NAMALWA (cell line): Measurements from ENCODE around the gene COLEC11.

Experiments
- DNase-seq: peaks from one replicate; pipeline ENCODE4 v3.0.0-alpha.2; 2015; ENCODE audit warnings: low spot score

The COLEC11 gene

GRCh38 chr2:3585261-3586109, 9.4 kb upstream of the COLEC11 start:
- no peak for DNase-seq

DNA sequence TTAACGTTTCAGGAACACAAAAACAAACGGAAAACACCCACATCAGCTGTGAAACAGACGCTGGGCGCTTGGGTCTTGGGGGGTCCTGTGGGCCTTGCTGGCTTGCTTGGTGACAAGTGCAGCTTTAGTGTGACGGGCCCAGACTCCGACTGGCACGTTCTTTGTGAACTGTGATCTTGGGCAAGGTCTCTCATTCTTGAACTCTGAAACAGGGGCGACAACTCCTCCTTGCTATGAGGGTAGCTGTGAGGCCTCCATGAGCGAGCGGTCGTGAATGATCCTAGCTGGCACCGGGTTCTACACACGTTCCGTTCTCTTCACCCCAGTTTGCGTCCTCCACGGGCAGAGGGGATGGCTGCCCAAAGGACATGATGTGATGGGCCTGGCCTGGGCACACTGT, 8.7 kb upstream of the COLEC11 start:
- no peak for DNase-seq

- no peak for DNase-seq
These were observed 7.9 kb upstream of the COLEC11 start for GRCh38 chr2:3587021-3587420.

DNA sequence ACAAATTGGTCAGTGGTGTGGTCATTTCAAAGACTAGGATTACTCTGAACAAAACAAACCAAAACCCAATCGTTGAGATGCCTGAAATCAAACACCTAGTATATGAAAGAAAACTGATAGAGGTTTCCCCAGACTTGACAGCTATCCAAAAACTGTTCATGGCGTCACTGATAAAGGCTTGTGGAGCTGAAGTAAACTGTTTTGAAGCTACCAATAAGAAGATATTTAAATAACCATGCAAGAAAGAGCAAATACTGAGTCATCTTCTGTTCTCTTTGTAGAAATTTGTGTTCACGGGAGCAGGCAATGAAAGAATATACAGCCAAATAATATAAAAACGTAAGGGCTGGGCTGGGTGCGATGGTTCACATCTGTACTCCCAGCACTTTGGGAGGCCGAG, 7.5 kb upstream of the COLEC11 start:
- DNase-seq = no peak

DNA sequence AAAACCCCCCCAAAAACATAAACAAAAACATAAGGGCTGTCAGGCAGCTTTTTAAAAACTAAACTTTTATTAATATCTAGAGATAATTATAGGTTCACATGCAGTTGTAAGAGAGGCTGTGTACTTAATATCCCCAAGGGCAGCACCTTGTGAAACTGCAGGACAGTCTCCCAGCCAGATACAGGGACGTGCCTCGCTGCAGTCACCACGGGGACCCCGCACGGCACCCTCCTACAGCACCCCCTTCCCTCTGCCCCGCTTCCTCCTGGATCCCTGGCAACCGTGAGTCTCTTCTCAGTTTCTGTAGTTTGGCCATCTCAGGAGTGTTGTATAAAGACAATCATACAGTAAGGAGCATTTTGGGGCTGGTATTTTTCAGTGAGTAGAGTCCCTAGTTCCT, 6.8 kb upstream of the COLEC11 start:
- DNase-seq = no peak

- DNase-seq = no peak
These were observed 5.8 kb upstream of the COLEC11 start for GRCh38 chr2:3589086-3589485.

DNA sequence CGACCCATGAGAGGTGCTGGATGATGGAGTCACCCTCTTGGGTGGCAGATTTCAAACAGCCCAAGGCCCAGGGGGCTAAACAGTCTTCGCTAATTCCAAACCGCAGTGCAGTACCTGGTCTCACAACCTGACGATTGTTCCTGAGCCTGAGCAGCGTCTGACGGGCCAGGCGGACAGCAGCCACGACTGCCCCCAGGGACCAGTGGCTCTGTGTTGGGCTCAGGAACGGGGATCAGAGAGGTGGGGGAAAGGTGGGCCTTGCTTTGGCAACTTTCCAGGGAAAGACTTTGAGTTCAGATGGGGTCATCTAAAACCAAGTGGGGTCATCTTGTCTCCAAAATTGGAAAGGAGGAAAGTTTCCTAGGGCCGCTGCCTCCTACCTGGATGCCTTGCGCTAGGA, 492 bp downstream of the COLEC11 start:
- DNase-seq = no peak

DNA sequence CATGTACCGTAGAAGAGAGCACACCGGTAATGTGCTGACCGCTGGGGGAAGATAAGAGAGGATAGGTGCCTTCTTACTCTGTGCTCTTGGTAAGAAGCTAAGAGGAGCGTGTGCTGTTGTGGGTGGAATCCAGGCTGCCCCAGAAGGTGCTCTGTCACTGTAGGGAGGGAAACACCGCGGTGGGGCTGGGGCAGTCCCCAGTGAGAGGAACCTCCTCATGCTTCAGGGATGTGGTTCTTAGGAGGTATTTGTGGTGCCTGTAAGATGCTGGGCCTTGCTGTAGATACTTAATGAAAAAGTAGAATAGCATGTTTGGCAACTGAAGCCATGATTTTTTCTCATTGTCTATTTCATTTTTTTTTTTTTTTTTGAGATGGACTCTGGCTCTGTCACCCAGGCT, 1.1 kb downstream of the COLEC11 start:
- DNase-seq = no peak

- no peak for DNase-seq
These were observed 2.0 kb downstream of the COLEC11 start for GRCh38 chr2:3596901-3597417.

DNA sequence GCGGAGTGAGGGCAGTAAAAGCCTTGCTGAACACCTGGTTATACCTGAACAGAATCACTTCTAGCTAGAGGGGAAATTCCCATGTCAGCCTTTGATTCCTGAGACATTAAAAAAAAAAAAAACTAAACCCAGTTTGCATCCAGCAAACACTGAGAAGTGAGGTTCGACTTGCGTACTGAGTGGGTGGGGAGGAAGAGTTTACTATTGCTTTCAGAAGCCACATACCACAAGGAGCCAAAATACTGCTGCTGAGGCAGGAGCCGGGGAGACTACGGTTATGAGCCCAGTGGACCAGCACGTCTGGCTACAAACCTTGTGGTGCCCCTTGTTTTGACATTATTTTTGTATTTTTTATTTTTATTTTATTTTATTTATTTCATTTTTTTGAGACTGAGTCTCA, 2.7 kb downstream of the COLEC11 start:
- no peak for DNase-seq

DNA sequence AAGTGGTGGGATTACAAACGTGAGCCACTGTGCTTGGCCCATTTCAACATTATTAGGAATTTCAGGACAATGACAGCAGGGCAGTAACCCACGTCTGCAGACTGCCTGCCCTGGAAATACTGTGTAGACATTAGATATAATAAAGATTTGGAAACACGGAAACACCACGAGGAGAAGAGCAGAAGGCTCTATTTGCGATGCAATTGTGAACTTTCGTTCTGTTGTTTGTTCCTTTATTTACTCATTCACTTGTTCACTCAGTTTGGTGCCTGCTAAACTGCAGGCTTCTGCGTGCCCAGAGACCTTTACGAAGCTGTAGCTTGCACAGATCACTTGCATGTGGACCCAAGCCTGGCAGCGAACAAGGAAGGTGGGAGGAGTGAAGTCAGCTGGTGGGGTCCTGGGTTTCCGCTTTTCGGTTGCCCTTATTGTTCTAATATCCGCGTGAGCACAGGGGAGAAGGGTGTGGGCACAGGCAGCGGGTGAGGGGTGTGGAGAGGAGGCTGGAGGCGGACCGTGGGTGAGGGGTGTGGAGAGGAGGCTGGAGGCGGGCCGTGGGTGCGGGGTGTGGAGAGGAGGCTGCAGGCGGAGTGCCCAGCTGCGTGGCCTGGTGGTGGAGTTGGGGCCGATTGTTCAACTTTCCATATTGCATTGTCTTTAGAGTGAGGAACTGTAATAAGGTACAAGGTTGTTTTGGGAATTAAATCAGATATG, 3.4 kb downstream of the COLEC11 start:
- no peak for DNase-seq

- DNase-seq = no peak
These were observed 4.3 kb downstream of the COLEC11 start for GRCh38 chr2:3598912-3599854.

DNA sequence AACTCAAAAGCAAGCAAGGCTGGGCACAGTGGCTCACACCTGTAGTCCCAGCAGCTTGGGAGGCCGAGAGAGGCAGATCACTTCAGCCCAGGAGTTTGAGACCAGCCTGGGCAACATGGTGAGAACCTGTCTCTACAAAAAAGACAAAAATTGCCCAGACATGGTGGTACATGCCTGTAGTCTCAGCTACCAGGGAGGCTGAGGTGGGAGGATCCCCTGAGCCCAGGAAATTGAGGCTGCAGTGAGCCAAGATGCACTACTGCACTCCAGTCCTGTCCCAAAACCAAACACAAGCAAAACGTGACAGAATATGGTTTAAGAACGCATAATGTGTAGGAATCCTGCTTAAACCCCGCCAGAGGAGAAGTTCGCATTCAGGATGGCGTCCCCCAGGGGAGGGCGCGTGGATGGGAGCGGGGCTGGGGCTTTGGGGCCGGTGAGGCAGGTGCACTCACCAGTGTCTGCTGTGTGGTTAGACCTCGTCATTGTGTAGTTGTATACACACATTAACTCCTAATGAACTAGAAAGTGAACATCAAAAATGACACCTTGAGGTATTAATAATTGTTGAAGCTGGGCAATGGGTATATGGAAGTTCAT, 5.4 kb downstream of the COLEC11 start:
- no peak for DNase-seq

DNA sequence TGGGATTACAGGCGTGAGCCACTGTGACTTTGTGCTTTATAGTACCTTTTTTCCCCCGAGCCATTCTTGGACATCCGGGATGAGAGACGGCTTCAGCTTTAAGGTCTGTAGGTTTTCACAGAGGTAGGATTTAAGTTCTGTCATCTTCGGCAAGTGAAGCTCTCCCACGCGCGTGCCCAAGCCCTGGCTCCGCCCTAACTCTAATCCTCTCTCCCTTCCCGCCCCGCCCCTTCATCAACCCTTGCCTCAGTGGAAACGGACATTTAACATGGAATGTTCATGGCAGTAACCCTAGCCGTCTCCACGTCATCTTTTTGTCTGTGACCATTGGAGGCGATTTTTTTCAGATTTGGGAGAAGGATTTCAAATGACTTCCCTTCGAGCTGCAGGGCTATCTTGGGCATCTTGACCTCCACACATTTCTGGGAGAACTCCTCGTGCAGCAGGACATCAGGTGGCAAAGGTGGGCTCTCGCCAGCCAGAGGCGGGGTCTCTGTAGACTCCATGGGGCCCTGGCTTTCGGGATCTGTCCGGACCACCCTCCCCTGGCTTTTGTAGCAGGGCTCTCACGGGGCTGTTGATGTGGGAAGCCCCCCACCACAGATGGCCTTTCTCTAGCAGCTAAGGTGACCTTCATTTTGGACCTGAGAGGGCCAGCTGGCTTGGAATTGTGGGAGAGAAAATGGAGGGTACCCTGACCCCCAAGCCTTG, 6.8 kb downstream of the COLEC11 start:
- DNase-seq = no peak

DNA sequence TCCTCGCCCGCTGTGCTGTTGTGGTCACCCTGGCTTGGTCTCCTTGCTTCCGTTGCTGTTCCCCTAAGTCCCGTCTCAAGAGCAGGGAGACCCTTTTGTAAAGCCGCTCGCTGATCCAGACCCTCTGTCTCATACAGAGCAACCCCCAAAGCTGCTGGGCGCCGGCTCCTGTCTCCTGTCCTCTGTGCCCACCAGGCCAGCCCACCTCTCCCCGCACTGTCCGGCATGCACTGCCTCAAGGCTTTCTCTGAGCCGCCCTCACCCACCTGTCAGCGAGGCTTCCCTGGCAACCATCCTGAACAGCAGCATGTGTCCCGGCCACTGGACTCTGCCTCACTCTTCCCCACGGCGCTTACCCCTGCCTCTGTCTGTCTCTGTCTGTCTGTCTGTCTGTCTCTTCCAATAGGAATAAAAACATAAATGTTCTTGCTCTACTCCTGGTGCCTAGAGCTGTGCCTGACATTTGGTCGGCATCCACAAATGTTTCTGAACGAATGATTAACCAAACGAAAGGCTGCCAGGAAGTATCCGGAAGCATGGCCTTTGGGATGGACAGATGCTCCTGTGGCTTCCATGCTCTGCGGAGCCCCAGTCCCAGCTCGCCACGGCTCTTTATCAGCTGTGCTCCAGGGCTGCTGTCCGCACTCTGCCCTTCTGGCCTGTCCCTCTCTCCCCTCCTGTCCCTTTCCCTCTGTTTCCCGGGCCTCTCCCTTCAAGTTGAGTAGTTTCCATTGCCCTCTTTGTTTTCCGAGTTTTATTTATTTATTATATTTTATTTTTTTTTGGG, 7.8 kb downstream of the COLEC11 start:
- DNase-seq = no peak

GRCh38 chr2:3603536-3604206, 8.8 kb downstream of the COLEC11 start:
- DNase-seq = no peak

DNA sequence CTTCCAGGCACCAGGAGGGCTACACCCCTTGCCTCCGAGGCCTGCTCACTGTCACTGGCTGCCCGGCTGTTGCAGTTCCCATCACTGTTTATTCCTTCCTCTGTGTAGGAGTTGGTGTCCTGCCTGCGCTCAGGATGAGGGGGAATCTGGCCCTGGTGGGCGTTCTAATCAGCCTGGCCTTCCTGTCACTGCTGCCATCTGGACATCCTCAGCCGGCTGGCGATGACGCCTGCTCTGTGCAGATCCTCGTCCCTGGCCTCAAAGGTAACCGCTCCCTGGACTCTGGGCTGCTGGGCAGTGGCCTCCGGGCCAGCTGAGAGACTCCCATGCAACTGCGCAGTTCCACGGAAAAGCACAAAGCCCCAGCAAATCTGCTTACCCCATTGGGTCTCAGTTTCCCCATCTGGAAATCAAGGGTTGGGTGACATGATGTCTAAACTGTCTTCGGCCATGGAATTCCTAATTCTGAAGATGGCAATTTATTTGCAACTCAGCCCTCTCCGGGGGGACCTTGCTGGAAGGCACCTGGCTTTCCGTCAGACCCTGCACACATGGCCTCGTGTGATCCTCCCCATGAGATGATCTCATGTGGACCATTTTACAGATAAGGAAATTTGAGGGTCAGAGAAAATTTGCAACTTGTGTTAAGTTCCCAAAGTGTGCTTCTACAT, 9.4 kb downstream of the COLEC11 start:
- no peak for DNase-seq

DNA sequence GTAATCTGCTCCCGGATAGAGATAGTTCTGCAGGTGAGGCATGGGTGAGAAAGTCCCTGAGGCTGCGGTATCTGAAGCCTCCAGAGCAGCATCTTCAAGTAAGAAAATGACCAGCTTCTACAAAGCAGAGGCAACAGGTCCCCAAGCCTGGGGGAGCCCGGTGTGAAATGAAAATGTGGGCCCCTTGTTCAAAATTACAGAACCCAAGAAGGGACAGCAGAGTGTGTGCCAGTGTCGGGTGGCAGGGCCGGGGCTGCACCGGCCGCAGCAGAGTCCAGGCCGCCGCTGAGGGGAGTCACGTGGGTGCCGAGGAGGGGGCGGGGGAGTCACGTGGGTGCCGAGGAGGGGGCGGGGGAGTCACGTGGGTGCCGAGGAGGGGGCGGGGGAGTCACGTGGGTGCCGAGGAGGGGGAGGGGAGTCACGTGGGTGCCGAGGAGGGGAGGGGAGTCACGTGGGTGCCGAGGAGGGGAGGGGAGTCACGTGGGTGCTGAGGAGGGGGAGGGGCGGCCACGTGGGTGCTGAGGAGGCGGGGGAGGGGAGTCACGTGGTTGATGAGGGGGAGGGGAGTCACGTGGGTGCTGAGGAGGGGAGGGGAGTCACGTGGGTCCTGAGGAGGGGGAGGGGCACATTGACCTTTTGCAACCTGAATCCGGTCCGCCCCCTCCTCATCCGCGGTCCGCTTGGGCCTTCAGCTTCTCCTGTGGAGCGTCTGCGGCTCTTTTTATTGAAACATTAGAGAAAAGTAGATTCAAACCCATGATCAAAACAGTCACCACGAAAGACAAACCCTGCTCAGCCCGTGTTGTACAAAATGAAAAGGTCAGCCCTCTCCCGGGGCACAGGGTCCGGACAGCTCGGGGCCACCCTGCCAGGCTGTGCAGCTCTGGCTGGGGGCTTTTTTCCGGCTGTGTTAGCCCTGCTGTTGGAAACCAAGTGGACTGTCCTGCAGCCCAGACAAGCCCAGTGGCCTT, 10.4 kb downstream of the COLEC11 start:
- peak; percentile 31 for DNase-seq
